MV-4-11 (cell line): ENCODE data around the gene TATDN2.
"Not testable (repeated sequence)": the region's sequence is repeated elsewhere in the genome, so short reads cannot be mapped to it uniquely, and the experiment has no call there.

ENCODE experiments used
- DNase-seq: peaks from one replicate; lab custom pipeline; 2025; lab: John Stamatoyannopoulos, UW

TATDN2 gene

DNA sequence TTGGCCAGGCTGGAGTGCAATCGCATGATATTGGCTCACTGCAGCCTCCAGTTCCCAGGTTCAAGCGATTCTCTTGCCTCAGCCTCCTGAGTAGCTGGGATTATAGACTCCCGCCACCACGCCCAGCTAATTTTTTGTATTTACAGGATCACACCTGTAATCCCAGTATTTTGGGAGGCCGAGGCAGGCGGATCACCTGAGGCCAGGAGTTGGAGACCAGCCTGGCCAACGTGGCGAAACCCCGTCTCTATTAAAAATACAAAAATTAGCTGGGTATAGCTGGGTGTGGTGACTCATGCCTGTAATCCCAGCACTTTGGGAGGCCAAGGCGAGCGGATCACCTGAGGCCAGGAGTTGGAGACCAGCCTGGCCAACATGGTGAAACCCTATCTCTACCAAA is 24.2 kb downstream of the TATDN2 start:
- DNase-seq: not testable (repeated sequence)

DNA sequence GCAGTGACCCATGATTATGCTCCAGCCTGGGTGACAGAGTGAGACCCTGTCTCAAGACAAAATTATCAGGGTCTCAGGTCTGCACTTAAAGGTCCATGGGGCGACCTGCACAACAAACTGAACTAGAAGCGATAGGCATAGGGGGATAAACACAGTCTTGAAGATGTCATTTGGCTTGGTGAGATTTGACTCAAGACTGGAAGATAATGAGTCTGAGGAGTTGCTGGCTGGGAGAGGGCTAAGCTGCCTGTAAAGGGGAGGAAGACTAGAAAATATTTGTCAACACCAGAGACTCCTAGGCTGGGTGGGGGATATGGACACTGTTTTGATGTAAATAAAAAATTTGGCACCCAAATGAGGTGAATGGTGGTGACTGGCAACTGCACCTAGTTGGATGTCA is 24.7 kb downstream of the TATDN2 start:
- DNase-seq: no peak

DNA sequence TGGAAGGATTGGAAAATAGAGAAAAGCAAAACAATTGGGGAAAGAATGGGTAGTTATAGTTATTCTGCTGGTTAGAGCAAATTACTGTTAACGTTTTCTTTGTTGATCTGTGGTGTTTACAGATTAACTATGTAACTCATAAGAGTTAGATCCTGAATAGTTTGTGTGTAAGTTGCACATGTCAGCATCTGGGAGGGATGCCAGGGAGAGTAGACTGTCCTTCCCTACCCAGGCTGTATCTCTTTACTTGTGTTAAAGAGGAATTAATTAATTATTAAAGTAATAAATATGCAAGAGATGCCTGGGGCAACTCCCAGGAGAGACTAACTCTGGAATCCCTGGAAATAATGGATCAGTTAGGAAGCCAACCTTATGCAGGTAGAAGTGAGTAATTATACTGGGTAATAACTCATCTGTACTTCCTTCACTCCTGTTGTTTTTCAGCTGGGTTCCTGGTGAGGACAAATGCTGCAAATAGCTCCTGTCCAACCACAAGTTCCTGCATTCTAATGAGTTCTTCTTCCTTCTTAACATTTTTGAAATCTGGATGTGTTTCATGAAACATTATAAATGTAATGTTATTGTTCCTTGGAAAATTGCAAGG is 25.5 kb downstream of the TATDN2 start:
- peak; percentile 24 for DNase-seq

DNA sequence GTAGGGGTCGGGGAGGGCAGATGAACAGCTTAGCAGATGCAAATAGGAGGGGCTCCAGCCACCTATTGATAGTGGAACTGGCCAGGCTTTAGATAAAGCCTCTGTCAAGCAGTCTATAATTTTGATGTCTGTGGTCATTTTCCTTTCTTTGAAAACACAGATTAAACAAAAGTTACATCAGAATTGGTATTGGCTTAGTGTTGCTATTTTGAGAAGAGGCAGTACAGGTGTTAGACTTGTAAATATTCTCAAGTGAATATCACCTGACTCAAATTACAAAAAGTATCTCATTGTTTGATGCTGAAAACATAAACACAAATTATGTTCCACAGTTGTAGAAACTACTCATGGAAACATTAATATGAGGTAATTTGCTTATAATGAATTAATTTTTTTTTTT is 26.3 kb downstream of the TATDN2 start:
- no peak for DNase-seq

DNA sequence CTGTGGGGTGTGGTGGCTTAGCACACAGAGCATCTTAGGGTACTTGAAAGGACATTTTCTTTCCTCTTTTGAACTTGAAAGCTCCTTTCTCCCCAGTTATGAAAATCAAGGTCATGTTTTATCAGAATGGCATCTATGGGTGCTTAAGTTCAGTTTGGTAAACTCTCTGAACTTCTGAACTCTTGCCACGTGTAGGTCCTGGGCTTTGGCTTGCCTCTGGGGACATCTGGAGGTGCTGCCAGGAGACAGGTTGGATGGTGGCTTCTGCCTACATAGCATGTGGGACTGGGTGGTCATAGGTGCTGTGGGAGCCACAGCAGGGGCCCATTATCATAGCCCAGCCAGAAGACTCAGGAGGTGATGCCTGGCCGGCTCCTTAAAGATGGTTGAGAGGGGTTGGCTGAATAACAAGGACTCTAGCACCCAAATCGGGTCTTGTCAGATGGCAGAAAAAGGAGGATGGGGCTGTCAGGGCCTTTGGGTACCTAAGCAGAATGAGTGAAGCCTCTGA is 28.9 kb downstream of the TATDN2 start:
- no peak for DNase-seq

DNA sequence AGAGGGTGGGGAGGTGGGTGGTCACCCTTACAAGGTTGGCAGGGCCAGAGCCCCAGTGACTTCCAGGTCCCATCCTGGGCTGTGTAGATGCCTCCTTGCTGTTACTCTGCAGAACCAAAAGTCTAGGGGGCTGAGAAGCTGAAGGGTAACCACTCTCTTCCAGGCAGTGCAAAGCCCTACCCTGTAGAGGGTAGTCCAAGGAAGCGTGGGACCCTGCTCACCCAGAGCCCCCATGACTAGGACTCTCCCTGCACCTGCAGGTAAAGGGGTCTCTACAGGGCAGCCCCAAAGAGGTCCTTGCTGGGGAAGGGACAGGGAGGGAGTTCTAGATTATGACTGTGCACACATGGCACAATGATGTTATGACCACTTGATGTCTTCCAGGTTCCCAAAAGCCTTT is 30.2 kb downstream of the TATDN2 start:
- DNase-seq: no peak

DNA sequence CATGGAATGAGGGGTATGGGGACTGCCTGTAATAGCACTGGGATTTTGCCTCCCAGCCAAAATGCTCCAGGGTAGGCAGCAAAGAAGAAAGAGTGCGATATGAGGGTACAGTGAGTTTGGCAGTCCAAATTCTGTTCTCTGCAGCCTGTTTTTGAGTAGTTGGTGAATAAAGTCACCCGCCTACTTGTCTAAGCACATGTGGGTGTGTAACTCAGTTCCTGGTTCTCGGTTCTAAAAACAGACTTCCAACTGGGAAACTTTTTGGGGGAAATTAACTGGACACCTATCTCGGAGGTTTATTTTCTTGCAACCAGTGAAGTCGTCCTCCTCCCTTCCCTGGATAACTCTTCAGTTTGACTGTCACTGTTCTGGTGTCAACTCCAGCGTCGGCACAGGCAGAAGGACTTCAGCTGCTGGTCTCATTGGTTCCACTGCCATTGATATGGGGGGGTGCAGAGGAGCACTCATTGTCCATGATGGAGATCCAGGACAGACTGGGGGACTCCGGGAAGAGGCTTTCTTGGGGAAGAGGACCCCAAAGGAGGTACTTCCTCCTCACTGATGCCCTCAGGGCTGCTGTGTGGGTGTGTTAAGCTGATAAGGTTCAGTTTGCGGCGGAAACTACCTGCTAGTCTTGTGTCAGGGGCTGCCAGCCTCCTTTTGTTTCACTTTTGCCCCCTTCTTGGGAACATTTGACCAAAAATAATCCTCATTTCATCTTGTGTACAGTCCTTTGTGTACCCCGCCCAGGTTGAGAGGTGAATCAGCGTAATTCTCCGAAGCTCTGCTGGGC is 31.3 kb downstream of the TATDN2 start:
- DNase-seq: no peak

DNA sequence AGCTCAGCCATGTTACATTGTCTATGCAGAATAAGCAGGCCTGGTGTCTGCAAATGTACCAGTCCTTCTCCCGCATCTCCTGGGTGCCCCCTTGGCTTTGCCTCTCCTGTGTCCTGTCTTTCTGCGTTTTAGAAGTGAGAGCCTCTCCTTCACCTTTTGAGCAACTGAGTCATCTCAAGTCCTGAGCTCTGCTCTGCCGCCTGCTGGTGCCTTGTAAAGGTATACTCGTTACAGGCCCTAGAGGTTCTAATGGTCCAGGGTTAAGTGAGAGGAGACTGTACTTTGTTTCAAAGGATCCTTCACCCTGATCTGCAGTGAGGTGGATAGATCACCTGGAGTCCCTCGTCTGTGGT is 31.9 kb downstream of the TATDN2 start:
- no peak for DNase-seq

DNA sequence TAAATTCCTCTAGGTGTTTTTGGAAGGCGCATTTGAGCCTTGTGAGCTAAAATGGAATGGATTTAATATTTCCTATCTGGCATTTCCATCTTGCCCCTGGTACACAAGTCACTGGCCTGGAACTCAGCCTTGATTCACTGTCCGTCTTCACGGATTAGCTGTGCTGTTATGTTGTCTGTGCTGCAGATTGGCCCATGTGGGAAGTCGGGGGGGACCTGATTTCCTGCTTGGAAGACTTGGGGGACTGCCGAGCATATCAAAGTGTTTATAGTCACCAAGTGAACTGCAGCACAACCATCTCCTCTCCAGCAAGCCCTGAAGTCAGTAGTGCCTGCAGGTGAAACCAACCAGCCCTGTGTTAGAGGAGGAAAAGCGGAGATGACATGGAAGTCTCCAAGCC is 32.3 kb downstream of the TATDN2 start:
- DNase-seq: no peak

DNA sequence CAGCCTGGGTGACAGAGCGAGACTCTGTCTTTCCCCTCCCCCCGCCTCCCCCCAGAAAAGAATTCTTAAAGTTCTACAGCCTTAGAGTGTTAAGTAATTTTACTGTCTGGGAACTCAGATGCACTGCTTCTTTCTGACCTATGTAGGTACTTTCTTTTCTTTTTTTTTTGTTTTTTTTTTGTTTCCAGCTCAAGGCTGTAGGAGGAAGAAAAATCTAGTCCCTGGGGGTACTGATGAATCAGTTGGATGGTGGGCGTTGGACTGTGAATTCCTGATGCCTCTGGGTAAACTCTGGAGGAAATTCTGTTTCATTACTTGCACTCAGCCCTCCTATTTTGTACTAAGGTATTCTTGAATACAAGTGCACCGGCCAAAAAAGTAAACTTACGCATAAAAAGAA is 33.7 kb downstream of the TATDN2 start:
- DNase-seq: no peak

DNA sequence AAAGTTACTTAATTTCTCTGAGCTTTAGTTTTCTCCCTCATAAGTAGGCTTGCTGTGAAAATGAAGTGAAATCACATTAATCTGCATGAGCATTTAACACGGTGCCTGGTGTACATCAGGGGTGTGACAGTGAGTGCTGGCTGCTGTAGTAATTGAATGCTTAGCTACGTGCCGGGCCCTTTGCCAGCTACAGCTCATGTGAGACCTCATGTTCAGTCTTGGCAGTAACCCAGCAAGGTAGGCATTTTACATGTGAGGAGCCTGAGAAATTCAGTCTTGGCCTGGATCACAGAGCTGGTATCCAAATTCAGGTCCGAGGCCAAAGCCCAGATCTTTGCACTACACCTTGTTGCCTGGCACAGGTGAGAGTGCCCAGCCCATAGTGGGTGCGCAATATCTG is 35.4 kb downstream of the TATDN2 start:
- DNase-seq: no peak

DNA sequence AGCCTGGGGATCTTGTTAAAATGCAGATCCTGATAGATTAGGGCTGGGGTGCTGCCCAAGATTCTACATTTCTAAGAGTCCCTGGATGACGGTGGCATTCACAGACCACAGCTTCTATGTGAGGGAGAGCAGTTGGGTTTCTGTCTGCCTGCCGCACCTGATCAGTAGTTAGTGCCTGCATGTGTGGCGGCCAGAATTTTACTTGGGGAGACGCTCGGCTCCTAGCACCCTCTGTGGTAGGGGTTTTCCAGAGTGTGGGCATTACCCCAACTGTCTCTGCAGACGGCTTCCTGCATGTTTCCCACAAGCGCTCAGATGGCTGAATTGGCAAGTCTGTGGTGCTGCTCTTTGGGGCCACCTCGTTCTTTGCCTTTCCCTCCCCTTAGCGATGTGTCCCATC is 36.2 kb downstream of the TATDN2 start:
- DNase-seq: no peak

DNA sequence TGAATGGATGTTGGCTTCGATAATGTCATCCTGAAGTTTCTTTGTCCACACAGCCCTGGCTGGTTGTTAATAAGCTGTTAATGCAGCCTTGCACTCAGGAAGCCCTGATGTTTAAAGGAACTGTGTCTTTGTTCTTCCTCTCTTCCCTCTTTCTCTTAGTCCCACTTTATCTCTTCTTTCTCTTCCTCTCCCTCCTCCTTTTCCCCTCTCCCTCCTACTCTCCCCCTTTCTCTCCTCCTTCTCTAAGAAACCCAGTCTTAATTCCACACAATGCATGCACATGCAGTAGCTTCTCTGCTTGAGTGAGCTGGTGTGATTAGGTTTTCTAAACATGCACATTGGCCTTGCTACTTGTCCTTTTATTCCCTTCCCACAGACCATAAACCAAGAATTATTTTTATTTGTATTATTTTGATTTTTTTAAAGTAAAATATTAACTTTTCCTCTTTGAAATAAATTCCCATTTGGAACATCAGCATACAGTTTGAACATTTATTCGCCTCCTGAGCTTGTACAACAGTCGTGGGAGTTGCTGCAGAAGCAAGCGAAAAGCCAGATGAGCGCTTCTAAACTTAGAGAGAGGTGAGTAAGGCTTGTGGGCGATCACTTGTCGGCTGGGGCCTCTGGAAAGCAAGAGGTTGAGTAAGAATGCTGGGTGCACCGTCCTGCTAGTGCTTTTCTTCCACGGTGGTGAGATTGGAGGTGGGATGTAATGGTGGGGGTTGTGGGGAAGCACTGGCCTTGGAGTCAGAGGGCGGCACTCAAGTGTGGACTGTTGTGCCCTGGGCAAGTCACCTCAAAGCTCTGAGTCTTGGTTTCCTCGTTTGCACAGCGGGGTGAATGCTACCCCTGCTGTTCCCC is 37.2 kb downstream of the TATDN2 start:
- no peak for DNase-seq

DNA sequence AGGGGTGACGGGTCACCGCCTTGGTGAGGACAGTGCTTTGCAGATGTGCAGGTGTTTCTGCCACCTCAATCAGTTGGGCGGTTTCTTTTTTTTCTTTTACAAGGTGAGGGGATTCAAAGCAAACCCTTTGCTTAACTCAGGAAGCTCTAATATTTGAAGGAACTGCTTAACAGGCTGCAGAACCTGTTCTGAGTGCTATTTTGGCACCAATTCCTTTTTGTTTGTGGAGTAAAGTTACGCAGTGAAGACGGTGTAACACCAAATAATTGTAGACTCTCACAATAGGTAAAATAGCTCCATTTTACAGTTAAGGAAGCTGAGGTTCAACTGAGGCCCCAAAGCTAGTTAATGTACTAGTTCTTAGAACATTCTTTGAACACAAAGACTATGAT is 37.9 kb downstream of the TATDN2 start:
- DNase-seq: no peak

DNA sequence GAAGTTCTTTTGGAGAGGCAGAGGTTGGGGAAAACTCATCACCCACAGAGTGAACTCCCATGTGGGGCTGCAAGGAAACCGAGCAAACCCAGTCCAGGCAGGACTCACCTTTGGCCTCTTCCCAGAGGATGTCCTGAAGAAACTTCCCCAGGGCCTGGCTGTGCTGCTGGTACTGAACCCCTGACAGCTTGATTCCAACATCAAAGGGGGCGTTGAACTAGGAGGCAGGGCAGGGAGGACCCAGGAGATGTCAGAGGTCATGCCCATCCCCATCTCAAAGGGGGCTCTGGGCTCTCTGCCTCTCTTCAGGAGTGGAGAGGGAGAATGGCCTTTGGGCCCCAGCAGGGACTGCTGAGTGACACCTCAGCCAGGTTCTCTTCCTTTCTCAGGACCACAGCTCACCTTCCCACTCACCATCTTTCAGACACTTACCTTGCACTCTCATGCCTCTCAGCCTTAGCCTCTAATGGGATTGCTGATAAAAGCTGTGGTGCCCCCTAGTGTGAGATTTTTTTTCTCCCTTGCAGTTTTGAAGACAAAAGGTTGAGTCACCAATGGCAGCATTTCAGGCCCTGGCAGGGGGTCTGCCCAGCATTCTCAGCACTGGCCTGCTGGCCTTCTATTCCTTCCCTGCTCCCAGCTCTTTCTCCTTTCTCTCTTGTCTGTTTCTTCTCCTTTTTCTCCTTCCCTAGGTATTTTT is 38.5 kb downstream of the TATDN2 start:
- no peak for DNase-seq

DNA sequence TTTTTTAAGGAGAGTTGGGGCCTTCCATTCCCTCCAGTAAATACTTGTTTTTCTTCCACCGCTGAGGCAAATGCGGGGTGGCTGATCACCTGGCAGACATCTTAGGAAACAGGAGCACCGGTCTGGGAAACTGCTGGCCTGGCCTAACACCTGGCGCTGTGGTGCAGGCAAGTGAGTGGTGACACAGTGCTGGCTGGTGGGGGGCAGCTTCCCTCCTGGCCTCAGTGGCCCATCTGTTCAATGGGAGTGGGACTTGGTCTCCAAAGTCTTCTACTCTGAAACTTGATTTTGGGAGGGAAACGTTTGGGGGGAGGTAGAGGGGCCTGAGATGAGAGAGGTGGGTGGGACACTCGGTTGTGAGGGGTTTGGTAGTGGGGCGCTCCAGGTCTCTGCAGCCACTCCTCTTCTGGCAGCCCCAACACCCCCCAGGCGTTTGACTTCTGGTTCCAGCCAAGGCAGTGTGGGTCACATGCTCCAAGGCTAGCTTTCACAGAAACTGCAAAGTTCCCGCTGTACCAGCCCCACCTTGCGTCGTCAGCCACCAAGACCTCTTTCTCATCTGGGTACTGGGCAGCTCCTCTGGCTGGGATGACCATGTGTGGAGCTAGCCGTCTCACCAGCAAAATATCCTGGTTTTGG is 39.8 kb downstream of the TATDN2 start:
- DNase-seq: no peak

DNA sequence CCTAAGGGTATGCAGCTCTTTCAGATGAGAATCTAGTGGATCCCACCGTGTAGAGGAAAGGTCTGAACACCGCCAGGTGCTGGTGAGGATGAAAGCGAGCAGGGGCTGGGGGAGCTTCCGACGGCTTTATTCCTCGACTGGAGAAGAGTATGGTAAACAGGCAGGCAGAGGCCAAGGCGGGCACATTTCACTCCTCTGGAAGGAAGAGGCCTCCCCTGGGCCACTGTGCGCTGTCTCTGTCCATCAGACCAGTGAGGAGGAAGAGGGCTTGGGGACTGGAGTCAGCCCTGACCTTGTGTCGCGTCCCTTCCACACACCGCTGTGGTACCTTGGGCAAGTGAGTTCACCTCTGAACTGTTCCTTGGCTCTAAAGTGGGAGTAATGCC is 40.3 kb downstream of the TATDN2 start:
- DNase-seq: no peak

DNA sequence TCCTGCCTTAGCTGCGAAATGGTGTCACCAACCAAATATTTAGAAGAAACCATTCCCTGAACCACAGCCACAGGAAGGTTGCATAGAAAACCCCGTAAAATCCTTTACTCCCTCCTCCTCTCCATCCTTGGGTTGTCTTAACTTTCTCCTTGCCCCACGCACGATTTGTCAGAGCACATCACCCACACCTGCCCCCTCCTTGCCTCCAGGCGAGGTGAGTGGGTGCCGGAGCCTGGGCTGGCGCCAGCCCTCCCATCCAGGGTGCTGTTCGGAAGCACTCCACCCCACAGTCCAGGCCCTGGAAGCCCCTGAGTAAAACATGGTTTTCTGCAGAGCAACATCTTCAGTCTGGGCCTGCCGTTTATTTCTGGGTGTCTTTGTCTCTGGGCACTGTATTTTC is 40.8 kb downstream of the TATDN2 start:
- no peak for DNase-seq

DNA sequence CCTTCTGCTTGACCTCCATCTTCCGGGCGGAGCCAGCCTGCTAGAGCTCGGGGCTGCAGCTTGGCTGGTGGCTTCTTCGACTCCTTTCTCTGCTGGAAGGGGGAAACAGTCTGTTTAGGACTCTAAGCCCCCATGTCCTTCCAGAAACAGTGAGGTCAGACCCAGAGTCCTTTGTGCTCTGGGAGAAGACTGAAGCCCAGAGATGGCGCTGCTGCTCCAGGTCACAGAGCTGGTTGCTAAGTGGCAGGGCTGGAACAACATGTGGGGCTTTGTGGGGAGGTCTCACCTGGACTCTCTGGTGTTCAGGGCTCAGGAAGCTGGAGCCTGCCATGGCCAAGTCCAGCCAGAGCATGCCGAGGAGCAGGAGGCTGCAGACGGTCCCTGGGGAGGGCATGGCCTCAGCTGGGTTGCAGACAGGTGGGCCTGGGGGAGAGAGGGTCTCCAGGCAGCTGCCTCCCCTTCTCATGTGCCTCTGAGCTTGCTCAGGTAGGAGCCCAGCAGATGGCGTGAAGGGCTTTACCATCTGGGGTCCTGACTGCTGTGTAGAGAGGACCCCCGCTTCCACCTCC is 41.6 kb downstream of the TATDN2 start:
- no peak for DNase-seq

DNA sequence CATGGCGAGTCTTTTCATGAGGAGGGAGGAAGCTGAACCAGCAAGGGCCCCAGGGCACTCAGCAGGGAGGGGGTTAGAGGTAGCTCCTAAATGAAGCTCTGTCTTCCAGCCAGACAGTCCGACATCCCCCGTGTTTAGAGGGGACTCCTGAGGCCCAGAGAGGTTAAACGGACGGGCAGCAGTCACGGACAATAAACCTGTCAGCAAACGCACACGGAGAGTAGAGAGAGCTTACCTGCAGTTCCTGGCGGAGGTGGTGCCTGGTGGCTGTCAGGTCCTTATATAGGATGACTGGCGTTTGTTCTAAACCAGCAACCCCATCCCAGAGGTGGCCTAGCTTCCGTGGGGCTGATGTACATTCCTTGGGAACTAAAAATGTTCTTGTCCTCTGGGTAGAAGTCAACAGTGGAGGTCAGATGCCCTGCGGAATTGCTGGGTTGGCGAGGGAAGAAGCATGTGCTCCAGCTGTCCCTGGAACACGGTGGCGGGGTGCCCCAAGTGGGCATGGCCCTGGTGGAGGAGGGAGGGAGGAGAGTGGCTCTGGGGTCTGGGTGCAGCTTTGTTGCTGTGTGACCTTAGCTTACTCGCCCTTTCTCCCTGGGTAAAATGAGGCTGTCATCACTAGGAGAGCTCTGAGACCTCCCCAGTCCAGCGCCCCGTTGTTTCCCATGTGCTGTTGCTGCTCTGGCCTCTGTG is 42.4 kb downstream of the TATDN2 start:
- DNase-seq: no peak

DNA sequence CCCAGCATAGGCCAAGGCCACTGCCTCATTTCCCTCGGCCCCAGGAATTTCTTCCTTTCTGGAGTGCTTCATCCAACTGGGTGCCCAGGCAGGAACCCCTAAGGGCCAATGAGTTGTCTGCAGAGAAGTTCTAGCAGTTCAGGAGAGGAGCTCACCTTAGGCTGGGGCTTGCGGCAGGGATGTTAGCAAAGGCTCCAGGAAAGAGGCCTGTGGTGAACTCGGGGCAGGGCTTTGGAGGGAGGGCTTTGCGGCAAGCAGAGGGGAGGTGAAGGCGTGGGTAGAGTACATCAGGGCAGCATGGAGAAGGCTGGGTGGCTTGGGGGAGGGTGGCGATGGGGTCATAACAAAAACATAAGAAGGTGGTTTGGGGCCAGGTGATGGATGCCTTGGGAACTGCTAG is 43.4 kb downstream of the TATDN2 start:
- no peak for DNase-seq
